Tibial artery (tissue), 4 donors: ENCODE data around the gene TMEM256.

ENCODE experiments used
- DNase-seq, 2 donors: peaks; one replicate each; pipeline ENCODE4 v3.0.0-alpha.2; 2019
- H3K27ac ChIP-seq, 2 donors: fragments of 200-600 bp; sonication (generic) in 1 of 2; 1 replicate in 1 of 2; 2 replicates in 1 of 2; pipeline ENCODE4 v1.5.1; 2018 to 2019; ENCODE audit warnings: mild to moderate bottlenecking in 1 of 2
- H3K27me3 ChIP-seq, 2 donors: fragments of 200-600 bp; sonication (generic) in 1 of 2; one replicate each; pipeline versions ENCODE4 v1.5.1 to v1.6.0; 2016 to 2019
- H3K36me3 ChIP-seq, 3 donors: fragments of 200-600 bp; sonication (generic) in 2 of 3; one replicate each; pipeline ENCODE4 v1.5.1; 2016 to 2019; ENCODE audit warnings: mild to moderate bottlenecking in 2 of 3
- H3K4me1 ChIP-seq, 4 donors: fragments of 200-600 bp; sonication (generic) in 2 of 4; 1 replicate in 3 of 4; 2 replicates in 1 of 4; pipeline ENCODE4 v1.5.1; 2016 to 2019
- H3K4me3 ChIP-seq, 2 donors: fragments of 200-600 bp; sonication (generic) in 1 of 2; 1 replicate in 1 of 2; 2 replicates in 1 of 2; pipeline ENCODE4 v1.5.1; 2018 to 2019; ENCODE audit warnings: mild to moderate bottlenecking in 2 of 2
- H3K9me3 ChIP-seq, 3 donors: fragments of 200-600 bp; sonication (generic) in 1 of 3; one replicate each; pipeline ENCODE4 v1.5.1; 2016 to 2019
- CTCF ChIP-seq, 2 experiments: fragments of 200-600 bp in 1 of 2; fragments of 450-650 bp in 1 of 2; IDR thresholded peaks; one replicate each; pipeline ENCODE4 v1.5.1; 2017 to 2019; ENCODE audit warnings: antibody characterized with exemption in 2 of 2, mild to moderate bottlenecking in 1 of 2, moderate library complexity in 1 of 2
- intact Hi-C: fragments of 100-400 bp; cut with DNase I; formaldehyde crosslinking; loops from one replicate; pipeline ENCODE4 v1.15.0; 2023; ENCODE audit warnings: low total_unique reads

TMEM256 gene

GRCh38 chr17:7436556-7437368, 32.9 kb upstream of the TMEM256 start:
- intact Hi-C loops: loop anchor here (5.0 kb wide), 3 partner anchors 41 to 126 kb away; partner anchors contain the start of genes KCTD11, SENP3 and ZBTB4
- Histone ChIP-seq H3K9me3 (no peaks in the 10 kb centered on the region), H3K36me3 (no peaks in the 10 kb centered on the region), H3K4me1 (peaks cover 0 to 60% (median 48%) of the 10 kb centered on the region in 4 donors), H3K4me3 (peak overlapping the region; percentile 55 to 71), H3K27me3 (peaks cover 3 to 45% of the 10 kb centered on the region in 2 donors), H3K27ac (peak overlapping the region; percentile 59 to 61)
- peak; percentile 58 to 88 for DNase-seq
- TF ChIP-seq CTCF (IDR thresholded peaks at IDR 0.05): peak; percentile 86 to 88

GRCh38 chr17:7435676-7436555, 32.0 kb upstream of the TMEM256 start:
- peak overlapping the region; percentile 59 to 65 for H3K27ac ChIP-seq
- intact Hi-C loops: loop anchor here (5.0 kb wide), 3 partner anchors 41 to 126 kb away; partner anchors contain the start of genes KCTD11, SENP3 and ZBTB4
- peak overlapping the region; percentile 55 to 71 for H3K4me3 ChIP-seq
- peaks cover 3 to 36% of the 10 kb centered on the region in 2 donors for H3K27me3 ChIP-seq
- H3K36me3 ChIP-seq: no peaks in the 10 kb centered on the region
- TF ChIP-seq CTCF (IDR thresholded peaks at IDR 0.05): no peak
- H3K9me3 ChIP-seq: no peaks in the 10 kb centered on the region
- DNase-seq: no peak
- peaks cover 0 to 56% (median 47%) of the 10 kb centered on the region in 4 donors for H3K4me1 ChIP-seq

GRCh38 chr17:7432296-7432695, 28.4 kb upstream of the TMEM256 start:
- Histone ChIP-seq H3K4me1 (peaks cover 0 to 22% (median 21%) of the 10 kb centered on the region in 4 donors), H3K27me3 (peaks cover 0 to 1% of the 10 kb centered on the region in 2 donors), H3K9me3 (no peaks in the 10 kb centered on the region), H3K36me3 (no peaks in the 10 kb centered on the region), H3K4me3 (no peak overlapping the region), H3K27ac (no peak overlapping the region)
- intact Hi-C loops: no loop called here
- TF ChIP-seq CTCF (IDR thresholded peaks at IDR 0.05): no peak
- DNase-seq: no peak

GRCh38 chr17:7431231-7431630, 27.3 kb upstream of the TMEM256 start:
- H3K4me1 ChIP-seq: peaks cover 0 to 13% (median 11%) of the 10 kb centered on the region in 4 donors
- TF ChIP-seq CTCF (IDR thresholded peaks at IDR 0.05): no peak
- no peak for DNase-seq
- no peaks in the 10 kb centered on the region for H3K9me3 ChIP-seq
- intact Hi-C loops: no loop called here
- H3K4me3 ChIP-seq: no peak overlapping the region
- no peak overlapping the region for H3K27ac ChIP-seq
- H3K36me3 ChIP-seq: no peaks in the 10 kb centered on the region
- no peaks in the 10 kb centered on the region for H3K27me3 ChIP-seq

GRCh38 chr17:7429722-7430121, 25.8 kb upstream of the TMEM256 start:
- no peak for DNase-seq
- no peak overlapping the region for H3K27ac ChIP-seq
- TF ChIP-seq CTCF (IDR thresholded peaks at IDR 0.05): no peak
- no peak overlapping the region for H3K4me3 ChIP-seq
- no peaks in the 10 kb centered on the region for H3K9me3 ChIP-seq
- no peaks in the 10 kb centered on the region for H3K27me3 ChIP-seq
- H3K4me1 ChIP-seq: peaks cover 0 to 1% (median under 1%) of the 10 kb centered on the region in 4 donors
- intact Hi-C loops: no loop called here
- H3K36me3 ChIP-seq: no peaks in the 10 kb centered on the region
